Neural cell (in vitro differentiated cells): ENCODE data around the gene NTNG1. TPM values are rescaled to one million over a fixed set of nuclear protein-coding genes. Genes with fewer than 3 reads are reported as not detected.
A peak's percentile ranks its signal among the peaks of the same experiment; 100 is the strongest.

Source experiments
- H2AFZ ChIP-seq: fragments of 200-600, 300-800 bp; sonication (generic), shearing (Covaris generic); 2 replicates; pipeline ENCODE4 v1.6.0; 2014; ENCODE audit warnings: low read depth, mild to moderate bottlenecking, antibody characterized with exemption, low read length, moderate library complexity
- H3F3A ChIP-seq: fragments of 200-600 bp; shearing (Covaris generic); 2 replicates; pipeline ENCODE4 v1.6.1; 2016; ENCODE audit warnings: mild to moderate bottlenecking, moderate library complexity, mixed read lengths, antibody characterized with exemption, low read length; ENCODE audit not compliant: insufficient read depth, poor library complexity, severe bottlenecking
- H3K27ac ChIP-seq: fragments of 200-600, 300-800 bp; sonication (generic), shearing (Covaris generic); 2 replicates; pipeline ENCODE4 v1.5.1; 2014; ENCODE audit warnings: mild to moderate bottlenecking, low read length, moderate library complexity
- H3K27me3 ChIP-seq: fragments of 300-800, 200-600 bp; sonication (generic), shearing (Covaris generic); 2 replicates; pipeline ENCODE4 v1.6.0; 2014; ENCODE audit warnings: mild to moderate bottlenecking, low read depth, low read length, moderate library complexity; ENCODE audit not compliant: insufficient read depth
- H3K36me3 ChIP-seq: fragments of 300-800, 200-600 bp; sonication (generic), shearing (Covaris generic); 2 replicates; pipeline ENCODE4 v1.5.1; 2014; ENCODE audit warnings: mild to moderate bottlenecking, antibody characterized with exemption, low read length, moderate library complexity; ENCODE audit not compliant: insufficient read depth
- H3K4me2 ChIP-seq: fragments of 300-800, 200-600 bp; sonication (generic), shearing (Covaris generic); 2 replicates; pipeline ENCODE4 v1.6.0; 2014; ENCODE audit warnings: mild to moderate bottlenecking, low read length
- H3K4me3 ChIP-seq: fragments of 300-800, 200-600 bp; sonication (generic), shearing (Covaris generic); 2 replicates; pipeline ENCODE4 v1.5.1; 2014; ENCODE audit warnings: mild to moderate bottlenecking, low read length, moderate library complexity
- H3K79me2 ChIP-seq: fragments of 200-600 bp; shearing (Covaris generic); replicated peaks from 2 replicates; pipeline ENCODE4 v1.6.0; 2014; ENCODE audit warnings: mild to moderate bottlenecking, low read length, moderate library complexity; ENCODE audit not compliant: insufficient read depth
- H3K9ac ChIP-seq: fragments of 300-800, 200-600 bp; sonication (generic), shearing (Covaris generic); 2 replicates; pipeline ENCODE4 v1.6.1; 2016; ENCODE audit warnings: mild to moderate bottlenecking, low read length, mixed read lengths
- H3K9me2 ChIP-seq: fragments of 200-600 bp; shearing (Covaris generic); 2 replicates; pipeline ENCODE4 v1.6.1; 2016; ENCODE audit warnings: mild to moderate bottlenecking, low read length, mixed read lengths; ENCODE audit not compliant: insufficient read depth
- H3K9me3 ChIP-seq: fragments of 200-600, 300-800 bp; sonication (generic), shearing (Covaris generic); 2 replicates; pipeline ENCODE4 v1.6.1; 2016; ENCODE audit warnings: mild to moderate bottlenecking, mixed run types, low read length, moderate library complexity, mixed read lengths
- H4K20me1 ChIP-seq: fragments of 200-600 bp; shearing (Covaris generic); 2 replicates; pipeline ENCODE4 v1.6.1; 2016; ENCODE audit warnings: mild to moderate bottlenecking, mixed run types; ENCODE audit not compliant: insufficient read depth
- CTCF ChIP-seq: fragments of 450-650 bp; IDR thresholded peaks from 2 replicates; pipeline ENCODE4 v1.5.1; 2014; ENCODE audit warnings: antibody characterized with exemption, mild to moderate bottlenecking, moderate library complexity; ENCODE audit not compliant: poor library complexity, severe bottlenecking
- EP300 ChIP-seq: fragments of 450-650 bp; conservative IDR thresholded peaks from 2 replicates; pipeline ENCODE4 v1.6.1; 2014; ENCODE audit warnings: antibody characterized with exemption, mild to moderate bottlenecking, moderate library complexity; ENCODE audit not compliant: poor library complexity, severe bottlenecking
- EZH2 ChIP-seq: fragments of 200-600, 300-800 bp; shearing (Covaris generic), sonication (generic); IDR thresholded peaks from 2 replicates; pipeline ENCODE4 v1.6.1; 2014; ENCODE audit warnings: antibody characterized with exemption, low read length, borderline replicate concordance, mild to moderate bottlenecking; ENCODE audit not compliant: insufficient read depth, poor library complexity, severe bottlenecking
- MXI1 ChIP-seq: fragments of 450-650 bp; conservative IDR thresholded peaks from 2 replicates; pipeline ENCODE4 v1.6.1; 2014; ENCODE audit warnings: antibody characterized with exemption, mild to moderate bottlenecking; ENCODE audit not compliant: poor library complexity, severe bottlenecking
- REST ChIP-seq: IDR thresholded peaks from 2 replicates; pipeline ENCODE4 v1.6.1; 2012; ENCODE audit warnings: borderline replicate concordance
- SMC3 ChIP-seq: fragments of 450-650 bp; conservative IDR thresholded peaks from 2 replicates; pipeline ENCODE4 v1.6.1; 2014; ENCODE audit warnings: antibody characterized with exemption, mild to moderate bottlenecking, moderate library complexity; ENCODE audit not compliant: poor library complexity
- TAF1 ChIP-seq: IDR thresholded peaks from 2 replicates; pipeline ENCODE4 v1.6.1; 2012; ENCODE audit warnings: low read depth
- polyA plus RNA-seq: library from polyadenylated mRNA; depleted of rRNA; stranded (reverse); fragments of >200 nt; gene quantifications from 2 replicates; pipeline ENCODE4 v1.2.3, GENCODE V29; 2014

Gene NTNG1
- polyA plus RNA-seq, 1 donor from 2014 or later: not detected

- peak overlapping the region; percentile 73 for H3K27ac ChIP-seq
- TF ChIP-seq REST (no peak), MXI1 (no peak), TAF1 (no peak), SMC3 (no peak), EP300 (peak; percentile 83), EZH2 (no peak), CTCF (no peak)
- no peaks in the 10 kb centered on the region for H3F3A ChIP-seq
- H3K9me3 ChIP-seq: no peaks in the 10 kb centered on the region
- H3K79me2 ChIP-seq: no peaks in the 10 kb centered on the region
- no peak overlapping the region for H3K9ac ChIP-seq
- no peaks in the 10 kb centered on the region for H4K20me1 ChIP-seq
- peak overlapping the region; percentile 44 for H3K4me3 ChIP-seq
- no peaks in the 10 kb centered on the region for H3K36me3 ChIP-seq
- no peaks in the 10 kb centered on the region for H3K9me2 ChIP-seq
- H3K4me2 ChIP-seq: peak overlapping the region; percentile 35
- H2AFZ ChIP-seq: no peak overlapping the region
- no peaks in the 10 kb centered on the region for H3K27me3 ChIP-seq
Measured at GRCh38 chr1:107188160-107188559, 47.3 kb downstream of the NTNG1 start.

- no peaks in the 10 kb centered on the region for H3K9me2 ChIP-seq
- H3K9me3 ChIP-seq: no peaks in the 10 kb centered on the region
- H3K4me2 ChIP-seq: no peak overlapping the region
- H3K27me3 ChIP-seq: no peaks in the 10 kb centered on the region
- H4K20me1 ChIP-seq: no peaks in the 10 kb centered on the region
- H2AFZ ChIP-seq: no peak overlapping the region
- H3K36me3 ChIP-seq: no peaks in the 10 kb centered on the region
- TF ChIP-seq CTCF (no peak), SMC3 (no peak), REST (no peak)
- no peak overlapping the region for H3K9ac ChIP-seq
- no peaks in the 10 kb centered on the region for H3F3A ChIP-seq
- H3K4me3 ChIP-seq: no peak overlapping the region
- no peak overlapping the region for H3K27ac ChIP-seq
- no peaks in the 10 kb centered on the region for H3K79me2 ChIP-seq
Measured at GRCh38 chr1:107194380-107194779, 53.5 kb downstream of the NTNG1 start.
